Left renal pelvis (tissue), 4 donors: ENCODE measurements around the gene ADA. TPM values are rescaled to one million over a fixed set of nuclear protein-coding genes. Genes with fewer than 3 reads are reported as not detected.
"Not testable (repeated sequence)": the region's sequence is repeated elsewhere in the genome, so short reads cannot be mapped to it uniquely, and the experiment has no call there.

Experiments used
- DNase-seq, 4 donors: peaks; one replicate each; pipeline ENCODE4 v3.0.0-alpha.2; 2013; ENCODE audit warnings: low read depth in 4 of 4, low spot score in 3 of 4
- polyA plus RNA-seq, 4 donors: library from polyadenylated mRNA; unstranded; fragments of 120-200 nt; gene quantifications; one replicate each; pipeline ENCODE4 v1.2.1, GENCODE V29; 2013; ENCODE audit not compliant: insufficient read length in 4 of 4

Gene ADA
- polyA plus RNA-seq, 4 donors = 5.7 to 7.2 (median 6.7) TPM

GRCh38 chr20:44681796-44682566 is 30.5 kb upstream of the ADA start:
- no peak for DNase-seq

GRCh38 chr20:44678990-44679611 is 27.6 kb upstream of the ADA start:
- no peak for DNase-seq

GRCh38 chr20:44678242-44678641 is 26.7 kb upstream of the ADA start:
- no peak for DNase-seq

- DNase-seq = not testable (repeated sequence)
These were observed 20.9 kb upstream of the ADA start for GRCh38 chr20:44672318-44672902.

GRCh38 chr20:44671541-44671940 is 20.0 kb upstream of the ADA start:
- DNase-seq = not testable (repeated sequence)

- not testable (repeated sequence) for DNase-seq
These were observed 19.4 kb upstream of the ADA start for GRCh38 chr20:44670851-44671250.

- DNase-seq = no peak
These were observed 14.6 kb upstream of the ADA start for GRCh38 chr20:44666066-44666465.

GRCh38 chr20:44664131-44664530 is 12.6 kb upstream of the ADA start:
- DNase-seq = no peak

- no peak for DNase-seq
These were observed 10.8 kb upstream of the ADA start for GRCh38 chr20:44662261-44662660.

GRCh38 chr20:44660581-44660980 is 9.1 kb upstream of the ADA start:
- DNase-seq = no peak

GRCh38 chr20:44659931-44660330 is 8.4 kb upstream of the ADA start:
- DNase-seq = no peak

- no peak for DNase-seq
These were observed 7.3 kb upstream of the ADA start for GRCh38 chr20:44658810-44659209.

- no peak for DNase-seq
These were observed 6.4 kb upstream of the ADA start for GRCh38 chr20:44657875-44658274.

- DNase-seq = no peak
These were observed 4.9 kb upstream of the ADA start for GRCh38 chr20:44656448-44656847.

- DNase-seq = not testable (repeated sequence)
These were observed 2.7 kb upstream of the ADA start for GRCh38 chr20:44654210-44654609.

- DNase-seq = no peak
These were observed 2.0 kb upstream of the ADA start for GRCh38 chr20:44653546-44653945.

- DNase-seq = no peak
These were observed 140 bp downstream of the ADA start for GRCh38 chr20:44651434-44651683.

- DNase-seq = no peak
These were observed 597 bp downstream of the ADA start for GRCh38 chr20:44650771-44651433.

- DNase-seq = no peak
These were observed 1.5 kb downstream of the ADA start for GRCh38 chr20:44649976-44650375.

- DNase-seq = no peak
These were observed 2.4 kb downstream of the ADA start for GRCh38 chr20:44649126-44649525.

- DNase-seq = no peak
These were observed 2.9 kb downstream of the ADA start for GRCh38 chr20:44648579-44648978.

- DNase-seq = no peak
These were observed 3.4 kb downstream of the ADA start for GRCh38 chr20:44648068-44648467.
